GM13976 (cell line): ENCODE results near the gene ANKAR.
"Not testable (repeated sequence)": the region's sequence is repeated elsewhere in the genome, so short reads cannot be mapped to it uniquely, and the experiment has no call there.

Experiments used
- DNase-seq: peaks from one replicate; pipeline ENCODE4 v3.0.0; 2012; ENCODE audit warnings: low spot score
- in situ Hi-C: fragments of 300-500 bp; cut with MboI; formaldehyde crosslinking; loops from one replicate; pipeline ENCODE4 v1.12.0; 2022; ENCODE audit warnings: low sequenced_read_pairs, mixed read lengths, inconsistent platforms; ENCODE audit not compliant: unreplicated experiment
- TF ChIP-seq, protein P1 (sequence below): IDR thresholded peaks from 2 replicates; pipeline ENCODE4 v1.5.1; 2012; ENCODE audit warnings: borderline replicate concordance, mild to moderate bottlenecking; ENCODE audit not compliant: insufficient read depth; ENCODE audit errors: extremely low read depth, missing control alignments, control extremely low read depth

Gene ANKAR

DNA sequence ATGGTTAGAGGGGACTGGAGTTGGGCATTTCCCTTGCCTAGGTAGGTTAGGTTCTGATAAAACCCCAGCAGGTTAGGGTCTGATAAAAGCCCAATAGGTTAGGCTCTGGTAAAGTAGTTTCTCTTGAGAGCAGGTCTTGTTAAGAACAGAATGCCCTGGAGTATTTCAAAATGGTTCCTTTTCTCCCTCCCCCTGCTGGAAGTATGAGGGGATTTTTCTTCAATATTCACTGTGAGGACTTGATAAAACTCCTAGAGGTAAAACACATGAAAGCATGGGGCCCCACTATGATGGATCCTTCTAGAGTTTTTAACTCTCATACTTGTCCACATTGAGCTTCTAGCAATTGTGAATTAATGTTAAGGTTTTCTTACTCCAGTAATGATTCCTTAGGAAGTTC, 27.6 kb downstream of the ANKAR start:
- DNase-seq: no peak
- TF ChIP-seq, protein P1, sequence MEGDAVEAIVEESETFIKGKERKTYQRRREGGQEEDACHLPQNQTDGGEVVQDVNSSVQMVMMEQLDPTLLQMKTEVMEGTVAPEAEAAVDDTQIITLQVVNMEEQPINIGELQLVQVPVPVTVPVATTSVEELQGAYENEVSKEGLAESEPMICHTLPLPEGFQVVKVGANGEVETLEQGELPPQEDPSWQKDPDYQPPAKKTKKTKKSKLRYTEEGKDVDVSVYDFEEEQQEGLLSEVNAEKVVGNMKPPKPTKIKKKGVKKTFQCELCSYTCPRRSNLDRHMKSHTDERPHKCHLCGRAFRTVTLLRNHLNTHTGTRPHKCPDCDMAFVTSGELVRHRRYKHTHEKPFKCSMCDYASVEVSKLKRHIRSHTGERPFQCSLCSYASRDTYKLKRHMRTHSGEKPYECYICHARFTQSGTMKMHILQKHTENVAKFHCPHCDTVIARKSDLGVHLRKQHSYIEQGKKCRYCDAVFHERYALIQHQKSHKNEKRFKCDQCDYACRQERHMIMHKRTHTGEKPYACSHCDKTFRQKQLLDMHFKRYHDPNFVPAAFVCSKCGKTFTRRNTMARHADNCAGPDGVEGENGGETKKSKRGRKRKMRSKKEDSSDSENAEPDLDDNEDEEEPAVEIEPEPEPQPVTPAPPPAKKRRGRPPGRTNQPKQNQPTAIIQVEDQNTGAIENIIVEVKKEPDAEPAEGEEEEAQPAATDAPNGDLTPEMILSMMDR: no peak
- in situ Hi-C loops: no loop called here

DNA sequence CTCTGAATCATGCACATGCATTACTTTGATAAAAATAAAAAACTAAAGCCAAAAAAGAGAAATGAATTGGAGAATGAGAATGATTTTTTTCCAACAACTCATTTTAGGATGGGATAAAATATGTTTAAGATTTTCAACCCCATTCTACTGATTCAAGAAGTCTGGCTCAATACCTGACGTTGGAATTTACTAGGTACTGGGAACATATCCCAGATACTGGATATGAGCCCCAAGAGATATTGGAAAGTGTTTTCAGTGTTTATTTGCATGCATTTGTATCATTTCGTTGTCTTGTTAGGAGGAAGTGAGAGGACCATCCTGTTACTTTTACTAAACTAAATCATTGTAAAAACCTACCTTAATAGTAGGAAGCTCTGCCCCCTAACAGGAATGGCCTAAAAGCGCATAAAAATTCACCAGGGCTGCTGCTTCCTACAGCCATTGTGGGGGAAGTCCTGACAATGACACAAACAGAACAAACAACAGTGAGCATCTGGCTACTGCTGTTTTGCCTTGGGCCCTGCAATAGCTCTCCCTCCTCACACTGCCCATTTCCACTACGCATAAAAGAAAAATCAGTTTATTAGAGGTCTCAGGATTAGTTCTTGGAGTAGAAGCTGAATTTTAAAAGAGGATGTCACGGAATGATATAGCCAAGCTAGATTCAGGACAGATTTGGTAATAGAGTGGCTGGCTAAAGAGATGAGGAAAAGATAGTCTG, 35.2 kb downstream of the ANKAR start:
- TF ChIP-seq, protein P1: no peak
- DNase-seq: no peak
- in situ Hi-C loops: no loop called here

- in situ Hi-C loops: not testable (repeated sequence)
Measured at GRCh38 chr2:189717593-189717992, 43.1 kb downstream of the ANKAR start.

DNA sequence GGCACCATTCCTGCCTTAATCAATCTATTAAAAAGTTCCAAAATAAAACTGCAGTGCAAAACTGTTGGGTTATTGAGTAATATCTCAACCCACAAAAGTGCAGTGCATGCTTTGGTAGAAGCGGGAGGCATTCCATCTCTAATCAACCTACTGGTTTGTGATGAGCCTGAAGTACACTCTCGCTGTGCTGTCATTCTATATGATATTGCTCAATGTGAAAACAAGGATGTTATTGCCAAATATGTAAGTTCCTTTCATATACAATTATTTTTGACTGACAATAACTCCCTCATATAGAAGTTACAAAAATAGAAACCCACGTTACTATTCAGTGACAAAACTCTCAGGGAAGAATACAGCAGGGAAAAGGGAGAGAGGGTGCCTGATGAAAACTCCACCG, 45.1 kb downstream of the ANKAR start:
- in situ Hi-C loops: no loop called here
- DNase-seq: no peak
- TF ChIP-seq, protein P1: no peak

More at GRCh38 chr2:189717593-189717992, 43.1 kb downstream of the ANKAR start:
- not testable (repeated sequence) for DNase-seq

DNA sequence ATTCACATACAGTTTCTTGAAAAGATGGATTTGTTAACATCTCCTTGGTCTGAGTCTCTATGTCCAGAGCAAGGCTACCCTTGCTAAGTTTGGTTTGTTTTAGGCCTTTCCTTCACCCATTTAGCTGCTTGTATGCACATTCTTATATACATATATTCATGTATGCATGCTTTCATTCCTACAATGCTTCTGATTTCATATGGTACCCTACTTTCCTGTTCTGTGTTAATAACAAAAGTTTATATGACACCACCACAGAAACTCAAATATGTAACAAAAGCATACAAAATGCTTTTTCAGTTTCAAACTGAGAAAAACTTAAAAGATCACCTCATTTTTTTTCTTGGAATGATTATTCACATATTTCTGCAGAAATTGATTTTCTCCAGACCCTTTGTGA, 48.7 kb downstream of the ANKAR start:
- TF ChIP-seq, protein P1: no peak
- DNase-seq: no peak
- in situ Hi-C loops: no loop called here
